GM19099 (cell line): ENCODE results near the gene GRIK3.

Experiments
- POLR2A ChIP-seq: IDR thresholded peaks from 3 replicates; pipeline ENCODE4 v1.6.1; 2011; ENCODE audit warnings: low read depth; ENCODE audit not compliant: insufficient read length; ENCODE audit errors: extremely low read depth

GRIK3 gene

DNA sequence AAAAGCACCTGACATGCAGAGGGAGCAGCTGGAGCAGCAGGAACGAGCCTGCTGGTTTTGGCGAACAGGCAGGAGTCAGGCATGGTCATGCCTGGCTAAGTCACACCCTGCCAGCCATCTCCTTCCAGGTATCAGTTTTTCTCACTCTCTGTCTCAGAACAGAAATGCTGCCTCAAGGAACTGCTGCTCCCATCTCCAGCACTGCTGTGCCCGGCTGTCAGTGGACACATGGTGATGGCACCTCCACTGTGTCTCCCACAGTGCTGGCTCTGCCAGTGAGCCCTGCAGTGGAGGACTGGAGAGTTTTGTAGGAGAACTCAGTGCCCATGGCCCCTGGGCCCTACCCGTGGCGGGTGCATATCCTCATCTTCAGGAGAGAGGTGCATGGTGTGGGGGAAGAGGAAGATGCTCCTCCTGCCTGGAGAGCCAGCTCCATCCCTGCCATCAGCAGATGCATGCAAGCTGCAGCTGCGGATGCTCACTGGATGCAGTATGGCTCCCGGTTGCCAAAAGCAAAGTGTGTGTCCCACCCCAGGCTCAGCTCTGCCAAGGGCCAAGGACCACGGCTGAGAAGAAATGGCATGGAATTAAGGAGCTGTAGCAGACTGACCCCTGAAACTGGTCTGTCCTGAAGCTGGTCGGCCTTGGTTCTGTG lies 114.7 kb downstream of the GRIK3 start:
- no peak for TF ChIP-seq POLR2A

DNA sequence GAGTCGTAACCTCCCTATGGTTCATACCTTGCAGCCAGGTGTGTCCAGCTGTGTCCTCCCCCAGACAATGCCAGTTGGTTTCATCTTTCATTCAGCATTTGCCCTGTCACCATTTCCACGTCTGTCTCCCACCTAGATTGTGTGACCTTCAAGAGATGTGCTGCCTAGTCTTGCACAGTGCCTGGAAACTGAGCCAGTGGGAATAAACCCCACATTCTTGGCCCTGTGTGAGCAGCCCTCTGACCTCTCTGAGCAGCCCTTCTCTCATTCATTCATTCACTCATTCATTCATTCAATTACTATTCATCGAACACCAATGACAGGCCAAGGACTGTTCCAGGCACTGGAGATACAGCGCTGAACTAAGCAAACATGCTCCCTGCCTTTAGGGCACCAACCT lies 115.7 kb downstream of the GRIK3 start:
- no peak for TF ChIP-seq POLR2A

GRCh38 chr1:36913484-36914060 lies 120.7 kb downstream of the GRIK3 start:
- TF ChIP-seq POLR2A = no peak

GRCh38 chr1:36913016-36913415 lies 121.3 kb downstream of the GRIK3 start:
- TF ChIP-seq POLR2A = no peak

DNA sequence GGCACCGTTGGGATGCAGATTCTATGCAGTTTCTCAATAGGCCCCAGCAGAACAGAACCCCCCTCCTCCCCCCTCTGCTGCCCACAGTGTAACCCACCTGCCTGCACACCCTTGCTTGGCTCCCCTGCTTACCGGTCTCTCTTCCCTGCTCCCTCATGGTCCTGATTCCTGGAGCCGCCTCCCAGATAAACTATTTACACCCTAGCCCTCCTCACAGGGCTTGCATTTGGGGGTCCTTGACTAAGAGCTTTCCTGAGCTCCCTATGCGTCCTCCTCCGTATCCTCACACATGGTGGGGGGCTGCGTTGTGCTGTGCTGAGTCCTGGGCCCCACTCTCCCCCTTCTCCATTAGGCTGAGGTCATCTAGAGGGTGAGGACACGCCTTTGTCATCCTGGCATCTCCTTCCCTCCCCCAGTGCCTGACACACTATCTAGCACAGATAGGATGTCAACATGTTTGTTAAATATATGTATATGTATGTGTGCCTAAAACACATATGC lies 121.9 kb downstream of the GRIK3 start:
- TF ChIP-seq POLR2A = no peak

- TF ChIP-seq POLR2A = no peak
These were observed 122.6 kb downstream of the GRIK3 start for GRCh38 chr1:36911561-36912364.

DNA sequence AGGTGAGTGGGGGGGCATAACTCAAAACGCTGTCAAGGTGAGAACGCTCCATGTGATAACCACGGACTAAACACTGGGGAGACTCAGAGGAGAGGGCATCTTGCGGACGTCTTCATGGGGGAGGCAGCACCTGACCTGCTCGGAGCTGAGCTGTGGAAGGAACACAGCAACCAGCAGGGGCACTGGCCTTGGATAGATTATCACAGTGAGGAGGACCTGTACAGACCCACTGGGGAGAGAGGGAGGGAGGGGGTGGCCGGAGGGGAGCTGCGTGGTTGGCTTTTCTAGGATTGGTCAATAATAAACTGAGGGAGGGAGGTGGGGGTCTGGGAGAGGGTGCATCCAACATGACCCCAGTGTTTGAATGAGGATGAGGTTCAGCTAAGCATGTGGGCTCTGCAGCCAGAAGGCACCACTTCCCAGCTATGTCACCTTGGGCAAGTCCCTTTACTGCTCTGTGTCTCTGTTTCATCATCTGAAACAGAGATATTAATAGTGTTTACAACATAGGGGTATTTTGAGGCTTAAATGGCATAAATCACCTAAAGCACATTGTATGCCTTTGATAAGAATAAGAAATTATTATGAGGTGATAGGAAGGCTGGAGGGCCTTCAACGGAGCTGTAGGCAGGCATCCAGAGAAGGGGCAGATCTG lies 123.3 kb downstream of the GRIK3 start:
- no peak for TF ChIP-seq POLR2A

- no peak for TF ChIP-seq POLR2A
These were observed 124.2 kb downstream of the GRIK3 start for GRCh38 chr1:36909946-36910725.

- no peak for TF ChIP-seq POLR2A
These were observed 126.2 kb downstream of the GRIK3 start for GRCh38 chr1:36908096-36908495.

- no peak for TF ChIP-seq POLR2A
These were observed 127.8 kb downstream of the GRIK3 start for GRCh38 chr1:36906555-36906954.

DNA sequence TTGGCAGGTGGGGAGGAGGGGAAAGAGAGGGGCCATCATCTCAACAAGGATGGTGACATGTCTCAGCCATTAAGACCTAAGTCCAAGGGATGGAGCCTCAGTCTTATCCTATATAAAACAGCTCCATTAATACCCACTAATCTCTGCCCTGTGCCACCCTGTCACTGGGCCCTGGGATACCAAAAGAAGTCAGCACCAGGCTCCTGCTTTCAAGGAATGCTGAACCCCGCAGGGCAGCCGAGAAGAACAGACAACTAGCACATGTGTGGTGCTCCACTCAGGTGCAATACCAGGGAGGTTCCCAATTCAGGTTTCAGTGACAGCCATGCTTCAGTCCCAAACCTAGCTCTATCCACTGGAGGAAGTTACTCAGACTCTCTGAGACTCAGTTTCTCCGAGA lies 128.4 kb downstream of the GRIK3 start:
- TF ChIP-seq POLR2A = no peak

GRCh38 chr1:36900128-36900527 lies 134.2 kb downstream of the GRIK3 start:
- no peak for TF ChIP-seq POLR2A

GRCh38 chr1:36894824-36895223 lies 139.5 kb downstream of the GRIK3 start:
- TF ChIP-seq POLR2A = no peak

- TF ChIP-seq POLR2A = no peak
These were observed 143.5 kb downstream of the GRIK3 start for GRCh38 chr1:36890776-36891175.
